GM18505 (cell line): ENCODE measurements around the gene SLC35A2.
"Not testable (repeated sequence)": the region's sequence is repeated elsewhere in the genome, so short reads cannot be mapped to it uniquely, and the experiment has no call there.

Source experiments
- ATAC-seq: cut with Tn5 transposase; IDR thresholded peaks from one replicate; pipeline ENCODE4 v1.9.1; 2021; ENCODE audit not compliant: unreplicated experiment
- POLR2A ChIP-seq: IDR thresholded peaks from 4 replicates; pipeline ENCODE4 v1.6.1; 2011; ENCODE audit warnings: borderline replicate concordance; ENCODE audit not compliant: insufficient read depth, insufficient read length; ENCODE audit errors: extremely low read depth

SLC35A2 gene

GRCh38 chrX:48883729-48884128 is 27.7 kb downstream of the SLC35A2 start:
- no peak for ATAC-seq
- no peak for TF ChIP-seq POLR2A

GRCh38 chrX:48876944-48877343 is 34.5 kb downstream of the SLC35A2 start:
- not testable (repeated sequence) for ATAC-seq

- not testable (repeated sequence) for ATAC-seq
Observed at GRCh38 chrX:48872017-48872416, 39.4 kb downstream of the SLC35A2 start.

GRCh38 chrX:48864210-48864609 is 47.2 kb downstream of the SLC35A2 start:
- no peak for ATAC-seq
- TF ChIP-seq POLR2A = no peak

- no peak for ATAC-seq
- no peak for TF ChIP-seq POLR2A
Observed at GRCh38 chrX:48854898-48855297, 56.5 kb downstream of the SLC35A2 start.

GRCh38 chrX:48854121-48854804 is 57.2 kb downstream of the SLC35A2 start:
- ATAC-seq = not testable (repeated sequence)

- ATAC-seq = not testable (repeated sequence)
Observed at GRCh38 chrX:48853494-48853893, 58.0 kb downstream of the SLC35A2 start.
